Right kidney (tissue), 1 donor: ENCODE data around the gene QSOX2.

Experiments used
- DNase-seq: peaks from one replicate; pipeline ENCODE4 v3.0.0-alpha.2; 2016

Gene QSOX2

GRCh38 chr9:136222166-136222905, 23.3 kb downstream of the QSOX2 start:
- peak; percentile 31 for DNase-seq

DNA sequence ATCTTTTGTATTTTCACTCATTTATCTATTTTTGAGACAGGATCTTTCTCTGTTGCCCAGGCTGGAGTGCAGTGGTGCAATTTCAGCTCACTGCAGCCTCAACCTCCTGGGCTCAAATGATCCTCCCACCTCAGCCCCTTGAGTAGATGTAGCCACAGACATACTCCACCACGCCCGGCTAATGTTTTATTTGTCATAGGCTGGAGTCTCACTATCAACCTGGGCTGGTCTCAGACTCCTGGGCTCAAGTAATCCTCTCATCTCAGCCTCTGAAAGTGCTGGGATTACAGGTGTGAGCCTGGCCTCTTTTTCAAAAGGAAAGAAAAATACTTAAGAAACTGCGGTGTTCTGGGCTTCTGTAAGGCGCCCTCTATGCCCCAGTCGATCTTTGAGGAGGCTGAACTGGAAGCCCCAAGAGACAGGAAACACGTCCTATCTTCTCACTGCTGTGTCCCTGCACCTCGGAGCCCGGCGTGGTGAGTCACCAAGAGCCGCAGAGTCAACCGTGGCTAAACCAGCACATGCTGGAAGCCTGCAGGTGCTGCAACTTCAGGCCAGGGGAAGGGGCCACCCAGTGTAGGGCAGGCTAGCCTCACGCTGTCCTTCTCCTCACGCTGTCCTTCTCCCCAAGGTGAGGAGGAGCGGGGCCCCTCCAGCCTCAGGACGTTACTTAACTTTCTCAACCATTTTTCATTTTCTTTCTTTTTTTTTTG, 25.4 kb downstream of the QSOX2 start:
- DNase-seq, result no peak

- DNase-seq, result no peak
Observed at GRCh38 chr9:136219276-136219675, 26.3 kb downstream of the QSOX2 start.

DNA sequence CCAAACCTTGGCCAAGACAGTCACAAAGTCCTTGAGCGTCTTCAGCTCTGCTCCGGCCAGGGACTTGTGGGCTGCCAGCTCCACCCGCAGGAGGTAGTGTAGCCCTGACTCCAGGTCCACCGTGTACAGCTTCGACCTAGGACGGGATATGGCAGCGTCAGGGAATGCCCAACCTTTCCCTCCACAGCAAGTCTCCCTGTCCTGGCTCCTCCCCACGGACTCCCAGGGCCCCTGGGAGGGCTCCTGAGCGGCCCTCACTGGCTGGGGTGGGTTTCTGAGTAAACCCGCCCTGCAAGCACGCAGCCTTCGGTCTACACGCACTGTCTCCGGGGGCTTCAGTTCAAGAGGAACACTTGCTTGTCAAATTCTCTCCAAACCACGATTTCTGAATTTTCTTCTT, 26.9 kb downstream of the QSOX2 start:
- no peak for DNase-seq

- DNase-seq, result no peak
Observed at GRCh38 chr9:136218271-136218670, 27.3 kb downstream of the QSOX2 start.

DNA sequence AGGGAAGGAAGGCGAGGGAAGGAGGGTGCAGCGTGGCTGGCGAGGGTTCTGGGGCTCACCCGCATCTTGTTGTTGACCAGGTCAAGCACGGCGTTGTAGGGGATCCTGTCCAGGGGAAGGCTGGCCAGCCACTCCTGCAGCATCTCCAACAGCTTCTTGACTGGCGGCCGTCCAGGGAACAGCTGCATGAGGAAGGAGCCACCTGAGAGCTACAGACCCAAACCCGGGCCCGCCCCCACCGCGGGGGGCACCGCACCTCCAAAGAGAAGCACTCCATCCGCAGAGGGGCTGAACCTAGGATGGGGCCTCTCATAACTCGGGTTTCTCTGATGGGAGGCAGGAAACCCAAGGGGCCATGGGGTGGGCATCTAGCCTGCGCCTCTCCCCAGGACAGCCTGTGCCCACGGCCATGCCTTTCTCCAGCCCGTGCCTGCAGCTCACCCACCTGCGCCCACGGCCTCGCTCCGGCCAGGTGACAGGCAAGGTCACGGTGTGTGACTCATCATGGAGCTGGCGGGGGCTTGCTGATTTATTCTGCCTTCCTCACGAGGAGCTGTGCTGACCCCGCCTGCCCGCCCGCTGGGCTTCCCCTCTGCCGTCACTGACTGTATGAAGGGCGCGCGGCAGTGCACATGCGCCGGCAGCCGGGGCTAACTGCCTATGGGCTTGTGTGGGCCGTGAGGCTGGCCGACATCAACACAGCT, 28.9 kb downstream of the QSOX2 start:
- DNase-seq, result no peak

DNA sequence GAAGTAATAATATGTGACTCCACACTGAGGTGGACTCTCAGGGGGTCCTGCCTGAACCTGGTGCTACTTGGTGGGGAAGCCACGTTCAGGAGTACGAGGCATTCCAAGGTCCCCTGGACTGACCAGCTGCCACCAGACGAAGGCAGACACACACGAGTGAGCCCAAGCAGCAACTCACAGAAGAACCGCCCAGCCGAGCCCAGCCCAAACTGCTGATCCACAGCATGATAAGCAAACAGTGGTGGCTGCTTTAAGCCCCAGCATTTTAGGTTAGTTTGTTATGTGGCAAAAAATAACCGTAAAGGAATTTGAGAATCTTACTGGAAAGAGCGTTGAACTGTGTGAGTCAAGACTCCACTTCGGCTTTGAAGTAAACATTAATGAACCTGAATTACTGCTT, 31.9 kb downstream of the QSOX2 start:
- no peak for DNase-seq

- DNase-seq, result no peak
Observed at GRCh38 chr9:136212345-136212950, 33.2 kb downstream of the QSOX2 start.

- DNase-seq, result no peak
Observed at GRCh38 chr9:136211441-136212344, 33.9 kb downstream of the QSOX2 start.

DNA sequence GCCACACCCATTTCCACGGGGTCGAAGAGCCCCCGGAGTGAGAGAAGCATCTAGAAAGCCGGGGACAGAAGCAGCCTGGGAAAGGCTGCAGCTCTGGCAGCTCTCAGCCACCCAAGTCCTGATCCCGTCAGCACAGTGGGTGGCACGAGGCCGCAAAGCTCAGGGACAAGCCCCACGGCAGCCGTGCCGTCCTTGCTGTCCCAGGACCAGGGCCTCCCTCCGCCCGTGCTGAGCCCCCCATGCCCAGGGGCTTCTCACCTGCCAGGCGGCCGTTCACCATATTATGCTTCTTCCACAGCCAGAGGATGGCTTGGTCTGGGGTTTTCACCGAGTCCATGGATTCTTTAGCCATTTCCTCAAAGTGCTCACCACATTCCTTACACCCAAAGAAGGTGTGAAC, 34.6 kb downstream of the QSOX2 start:
- DNase-seq, result no peak

DNA sequence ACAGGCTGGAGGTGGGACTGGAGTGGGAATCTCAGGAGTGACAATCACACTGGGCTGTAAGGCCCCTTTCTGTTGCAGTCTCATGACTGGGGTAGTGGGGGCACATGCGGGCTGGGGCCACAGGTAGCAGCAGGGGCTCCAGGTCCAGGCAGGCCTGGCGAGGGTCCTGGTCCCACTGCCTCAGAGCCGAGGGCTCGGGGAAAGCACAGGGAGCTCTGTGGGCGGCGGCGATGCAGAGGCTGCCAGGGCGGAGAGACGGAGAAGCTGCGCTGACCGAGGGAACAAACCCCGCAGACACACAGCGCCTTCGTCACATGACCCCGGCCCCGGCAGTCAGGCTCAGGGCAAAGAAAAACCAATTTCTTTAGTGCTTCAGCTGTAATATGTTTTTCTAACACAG, 35.3 kb downstream of the QSOX2 start:
- DNase-seq, result no peak

DNA sequence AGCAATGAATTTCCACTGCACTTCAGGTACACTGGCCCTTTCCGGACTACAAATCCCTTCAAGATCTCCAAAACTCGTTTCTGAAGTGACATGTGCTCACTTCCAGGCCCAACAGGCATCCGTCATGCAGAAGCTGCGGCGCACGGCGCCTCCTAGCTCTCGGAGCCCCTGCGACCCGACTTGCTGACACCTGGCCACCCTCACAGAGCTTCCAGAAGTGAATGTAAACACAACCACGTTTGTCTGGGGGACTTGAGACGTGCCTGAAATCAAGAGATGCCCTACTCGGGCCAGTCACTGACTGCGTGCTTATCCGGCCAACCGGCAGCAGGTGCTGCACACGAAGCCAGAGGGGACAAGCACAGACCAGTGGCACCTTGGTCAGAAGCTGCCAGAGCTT, 35.8 kb downstream of the QSOX2 start:
- no peak for DNase-seq

- DNase-seq, result no peak
Observed at GRCh38 chr9:136209232-136209631, 36.4 kb downstream of the QSOX2 start.

- no peak for DNase-seq
Observed at GRCh38 chr9:136208675-136209074, 36.9 kb downstream of the QSOX2 start.

GRCh38 chr9:136207616-136208015, 38.0 kb downstream of the QSOX2 start:
- DNase-seq, result no peak

DNA sequence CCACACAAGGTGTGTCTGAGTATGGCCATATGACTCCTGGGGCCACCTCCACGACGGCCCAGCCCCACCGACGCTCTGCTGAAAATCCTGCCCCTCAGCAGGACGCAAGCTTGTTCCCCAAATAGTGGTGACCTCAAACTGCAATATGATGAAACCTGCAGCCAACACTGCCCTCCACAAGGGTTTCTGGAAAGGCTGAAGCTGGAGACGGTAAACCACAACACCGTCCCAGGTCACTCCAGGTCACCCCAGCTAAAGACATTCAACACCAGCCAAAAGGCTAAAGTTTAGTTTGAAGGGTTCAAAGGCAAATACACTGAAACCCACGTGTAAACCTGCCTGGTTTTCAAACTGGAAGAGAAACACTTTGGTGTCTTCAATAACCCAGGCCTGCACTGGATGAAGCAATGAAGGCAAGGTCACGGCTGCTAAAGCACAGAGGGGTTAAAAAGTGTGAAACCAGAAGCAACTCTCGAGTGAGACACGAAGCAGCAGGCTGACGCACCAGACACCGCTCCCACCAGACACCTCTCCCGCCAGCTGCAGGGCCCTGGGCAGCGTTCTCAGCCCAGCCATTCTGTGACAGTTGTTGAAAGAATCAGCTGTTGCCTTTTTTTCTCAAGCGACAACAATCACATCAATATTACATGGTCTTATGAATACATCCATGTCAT, 38.9 kb downstream of the QSOX2 start:
- no peak for DNase-seq

GRCh38 chr9:136205707-136205992, 40.0 kb downstream of the QSOX2 start:
- no peak for DNase-seq

GRCh38 chr9:136204838-136205706, 40.5 kb downstream of the QSOX2 start, which contains the start of gene LHX3:
Gene LHX3 (minus strand): TSS chr9:136205128. CDS start chr9:136205012, 116 bp downstream.
- peak; percentile 68 for DNase-seq

GRCh38 chr9:136204145-136204805, 41.3 kb downstream of the QSOX2 start:
- no peak for DNase-seq
